ENCODE data around the gene PSMC2.

PSMC2 gene

GRCh38 chr7:103347507-103348267, at the start of gene PSMC2:
TSS of gene PSMC2 (plus strand) at chr7:103347643. CDS start at chr7:103347712, 69 bp downstream.
- peak; percentile 84 for DNase-seq (ENCODE audit: low spot score)

- no peak for DNase-seq (ENCODE audit: low spot score)
These were observed 49.6 kb upstream of the PSMC2 start for GRCh38 chr7:103297837-103298179.

GRCh38 chr7:103299660-103300059, 47.8 kb upstream of the PSMC2 start:
- no peak for DNase-seq (ENCODE audit: low spot score)

GRCh38 chr7:103301441-103301840, 46.0 kb upstream of the PSMC2 start:
- no peak for DNase-seq (ENCODE audit: low spot score)

- no peak for DNase-seq (ENCODE audit: low spot score)
These were observed 39.8 kb upstream of the PSMC2 start for GRCh38 chr7:103307503-103308231.

- no peak for DNase-seq (ENCODE audit: low spot score)
These were observed 32.6 kb upstream of the PSMC2 start for GRCh38 chr7:103314852-103315251.

- no peak for DNase-seq (ENCODE audit: low spot score)
These were observed 31.0 kb upstream of the PSMC2 start for GRCh38 chr7:103316380-103316941.

- no peak for DNase-seq (ENCODE audit: low spot score)
These were observed 30.4 kb upstream of the PSMC2 start for GRCh38 chr7:103317009-103317408.

- no peak for DNase-seq (ENCODE audit: low spot score)
These were observed 21.7 kb upstream of the PSMC2 start for GRCh38 chr7:103325744-103326143.

- DNase-seq (ENCODE audit: low spot score) = no peak
These were observed 10.7 kb upstream of the PSMC2 start for GRCh38 chr7:103336761-103337160.

GRCh38 chr7:103338864-103339263, 8.6 kb upstream of the PSMC2 start:
- no peak for DNase-seq (ENCODE audit: low spot score)

GRCh38 chr7:103341466-103341865, 6.0 kb upstream of the PSMC2 start:
- DNase-seq (ENCODE audit: low spot score) = no peak

GRCh38 chr7:103343332-103343731, 4.1 kb upstream of the PSMC2 start:
- DNase-seq (ENCODE audit: low spot score) = no peak

- peak; percentile 21 for DNase-seq (ENCODE audit: low spot score)
These were observed 3.5 kb upstream of the PSMC2 start for GRCh38 chr7:103343758-103344452.

- peak; percentile 89 for DNase-seq (ENCODE audit: low spot score)
These were observed 2.8 kb upstream of the PSMC2 start, which contains the start of gene DNAJC2 for GRCh38 chr7:103344453-103345149. TSS of gene DNAJC2 (minus strand) at chr7:103344767. CDS start at chr7:103344622, 145 bp downstream.

- no peak for DNase-seq (ENCODE audit: low spot score)
These were observed 1.0 kb upstream of the PSMC2 start for GRCh38 chr7:103346396-103346795.

GRCh38 chr7:103348452-103348851, 1.0 kb downstream of the PSMC2 start:
- DNase-seq (ENCODE audit: low spot score) = peak; percentile 16

GRCh38 chr7:103348959-103349358, 1.5 kb downstream of the PSMC2 start:
- no peak for DNase-seq (ENCODE audit: low spot score)

- DNase-seq (ENCODE audit: low spot score) = no peak
These were observed 2.4 kb downstream of the PSMC2 start for GRCh38 chr7:103349805-103350204.

- DNase-seq (ENCODE audit: low spot score) = no peak
These were observed 22.0 kb downstream of the PSMC2 start for GRCh38 chr7:103369432-103369831.

GRCh38 chr7:103373866-103374643, 26.6 kb downstream of the PSMC2 start:
- no peak for DNase-seq (ENCODE audit: low spot score)

Measured in kidney capillary endothelial cell (primary cell).